ENCODE data around the gene PHETA1. TPM values are rescaled to one million over a fixed set of nuclear protein-coding genes. Genes with fewer than 3 reads are reported as not detected.

PHETA1 gene
- total and polyA plus RNA-seq, 2 of the 13 experiments (the other 11 are each of a cell fraction or from before 2014, with no cell fraction given) = 11.3 to 20.8 TPM

DNA sequence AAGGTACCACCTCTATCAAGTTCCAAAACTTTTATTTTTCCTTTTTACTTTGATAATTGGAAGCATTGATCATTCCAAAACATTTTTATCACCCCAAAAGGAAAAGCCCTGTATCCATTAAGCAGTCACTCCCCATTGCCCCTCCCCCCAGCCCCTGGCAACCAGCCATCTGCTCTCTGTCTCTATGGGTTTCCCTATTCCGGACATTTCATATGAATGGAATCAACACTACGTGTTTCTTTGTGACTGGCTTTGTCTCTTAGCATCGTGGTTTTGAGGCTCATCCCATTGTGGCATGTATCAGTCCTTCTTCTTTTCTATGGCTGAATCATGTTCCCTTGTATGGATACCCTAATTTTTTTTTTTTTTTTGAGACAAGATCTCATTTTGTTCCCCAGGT is 18.0 kb upstream of the PHETA1 start:
- Histone ChIP-seq H3K4me2 (ENCODE audit: low read depth, low read length) (no peak overlapping the region), H3K9me3 (ENCODE audit: low read length) (no peaks in the 10 kb centered on the region), H2AFZ (ENCODE audit: low read length) (no peak overlapping the region), H3K79me2 (ENCODE audit: insufficient read depth, low read length) (no peaks in the 10 kb centered on the region), H3K36me3 (replicated peaks in 1 of 2; ENCODE audit: control insufficient read depth in 1 of 2, insufficient read depth in 2 of 2, low read length in 2 of 2) (no peaks in the 10 kb centered on the region), H3K4me1 (ENCODE audit: insufficient read depth, low read length) (no peaks in the 10 kb centered on the region), H4K20me1 (ENCODE audit: insufficient read depth, low read length) (no peaks in the 10 kb centered on the region), H3K9ac (ENCODE audit: insufficient read depth, low read depth, low read length) (no peak overlapping the region), H3K4me3 (replicated peaks in 1 of 3; ENCODE audit: insufficient read depth in 1 of 3, low read depth in 2 of 3, low read length in 3 of 3) (no peak overlapping the region), H3K27me3 (ENCODE audit: control insufficient read depth in 1 of 2, insufficient read depth in 2 of 2, low read length in 2 of 2) (peaks cover 6 to 9% of the 10 kb centered on the region in 2 experiments; a peak in 3 of 5 replicates), H3K27ac (ENCODE audit: extremely low read length, insufficient read depth, low read length) (no peak overlapping the region)
- in situ Hi-C loops (cut with HindIII; ENCODE audit: extremely low pct_ligation_motif_present, low pct_unique_long_range_greater_than_20kb) = no loop called here
- DNase-seq (ENCODE audit: low spot score) (no peak), ATAC-seq (no peak), FAIRE-seq (no peak)
- no TSS peak for BruUV-seq (replicated peaks)
- intact Hi-C loops (cut with micrococcal nuclease; ENCODE audit: unreplicated experiment) = no loop called here
- TF ChIP-seq ZNF333 (CRISPR knock-in tag; IDR thresholded peaks at IDR 0.05; ENCODE audit: borderline replicate concordance) = no peak
- TF ChIP-seq YY1 (IDR thresholded peaks at IDR 0.05; ENCODE audit: insufficient read depth, insufficient replicate concordance, low read depth, low read length) = no peak
- TF ChIP-seq ZEB1 (IDR thresholded peaks at IDR 0.05; ENCODE audit: insufficient replicate concordance, low read depth) = no peak
- TF ChIP-seq, protein P1, sequence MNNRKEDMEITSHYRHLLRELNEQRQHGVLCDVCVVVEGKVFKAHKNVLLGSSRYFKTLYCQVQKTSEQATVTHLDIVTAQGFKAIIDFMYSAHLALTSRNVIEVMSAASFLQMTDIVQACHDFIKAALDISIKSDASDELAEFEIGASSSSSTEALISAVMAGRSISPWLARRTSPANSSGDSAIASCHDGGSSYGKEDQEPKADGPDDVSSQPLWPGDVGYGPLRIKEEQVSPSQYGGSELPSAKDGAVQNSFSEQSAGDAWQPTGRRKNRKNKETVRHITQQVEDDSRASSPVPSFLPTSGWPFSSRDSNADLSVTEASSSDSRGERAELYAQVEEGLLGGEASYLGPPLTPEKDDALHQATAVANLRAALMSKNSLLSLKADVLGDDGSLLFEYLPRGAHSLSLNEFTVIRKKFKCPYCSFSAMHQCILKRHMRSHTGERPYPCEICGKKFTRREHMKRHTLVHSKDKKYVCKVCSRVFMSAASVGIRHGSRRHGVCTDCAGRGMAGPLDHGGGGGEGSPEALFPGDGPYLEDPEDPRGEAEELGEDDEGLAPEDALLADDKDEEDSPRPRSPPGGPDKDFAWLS (CRISPR knock-in tag; IDR thresholded peaks at IDR 0.05; ENCODE audit: borderline replicate concordance) = no peak
- TF ChIP-seq GATAD2A (CRISPR knock-in tag; IDR thresholded peaks at IDR 0.05) = no peak
- TF ChIP-seq, protein P2, sequence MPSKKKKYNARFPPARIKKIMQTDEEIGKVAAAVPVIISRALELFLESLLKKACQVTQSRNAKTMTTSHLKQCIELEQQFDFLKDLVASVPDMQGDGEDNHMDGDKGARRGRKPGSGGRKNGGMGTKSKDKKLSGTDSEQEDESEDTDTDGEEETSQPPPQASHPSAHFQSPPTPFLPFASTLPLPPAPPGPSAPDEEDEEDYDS (CRISPR knock-in tag; IDR thresholded peaks at IDR 0.05) = no peak
- TF ChIP-seq, protein P3, sequence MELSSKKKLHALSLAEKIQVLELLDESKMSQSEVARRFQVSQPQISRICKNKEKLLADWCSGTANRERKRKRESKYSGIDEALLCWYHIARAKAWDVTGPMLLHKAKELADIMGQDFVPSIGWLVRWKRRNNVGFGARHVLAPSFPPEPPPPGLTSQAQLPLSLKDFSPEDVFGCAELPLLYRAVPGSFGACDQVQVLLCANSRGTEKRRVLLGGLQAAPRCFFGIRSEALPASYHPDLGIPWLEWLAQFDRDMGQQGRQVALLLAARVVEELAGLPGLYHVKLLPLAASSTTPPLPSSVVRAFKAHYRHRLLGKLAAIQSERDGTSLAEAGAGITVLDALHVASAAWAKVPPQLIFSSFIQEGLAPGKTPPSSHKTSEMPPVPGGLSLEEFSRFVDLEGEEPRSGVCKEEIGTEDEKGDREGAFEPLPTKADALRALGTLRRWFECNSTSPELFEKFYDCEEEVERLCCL (CRISPR knock-in tag; IDR thresholded peaks at IDR 0.05; ENCODE audit: borderline replicate concordance) = no peak
- TF ChIP-seq, protein P4, sequence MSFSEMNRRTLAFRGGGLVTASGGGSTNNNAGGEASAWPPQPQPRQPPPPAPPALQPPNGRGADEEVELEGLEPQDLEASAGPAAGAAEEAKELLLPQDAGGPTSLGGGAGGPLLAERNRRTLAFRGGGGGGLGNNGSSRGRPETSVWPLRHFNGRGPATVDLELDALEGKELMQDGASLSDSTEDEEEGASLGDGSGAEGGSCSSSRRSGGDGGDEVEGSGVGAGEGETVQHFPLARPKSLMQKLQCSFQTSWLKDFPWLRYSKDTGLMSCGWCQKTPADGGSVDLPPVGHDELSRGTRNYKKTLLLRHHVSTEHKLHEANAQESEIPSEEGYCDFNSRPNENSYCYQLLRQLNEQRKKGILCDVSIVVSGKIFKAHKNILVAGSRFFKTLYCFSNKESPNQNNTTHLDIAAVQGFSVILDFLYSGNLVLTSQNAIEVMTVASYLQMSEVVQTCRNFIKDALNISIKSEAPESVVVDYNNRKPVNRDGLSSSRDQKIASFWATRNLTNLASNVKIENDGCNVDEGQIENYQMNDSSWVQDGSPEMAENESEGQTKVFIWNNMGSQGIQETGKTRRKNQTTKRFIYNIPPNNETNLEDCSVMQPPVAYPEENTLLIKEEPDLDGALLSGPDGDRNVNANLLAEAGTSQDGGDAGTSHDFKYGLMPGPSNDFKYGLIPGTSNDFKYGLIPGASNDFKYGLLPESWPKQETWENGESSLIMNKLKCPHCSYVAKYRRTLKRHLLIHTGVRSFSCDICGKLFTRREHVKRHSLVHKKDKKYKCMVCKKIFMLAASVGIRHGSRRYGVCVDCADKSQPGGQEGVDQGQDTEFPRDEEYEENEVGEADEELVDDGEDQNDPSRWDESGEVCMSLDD (CRISPR knock-in tag; IDR thresholded peaks at IDR 0.05; ENCODE audit: borderline replicate concordance) = no peak
- TF ChIP-seq RBFOX2 (IDR thresholded peaks at IDR 0.05; ENCODE audit: low read depth, low read length) = no peak
- ChIA-PET CTCF (ENCODE audit: low intra/inter-chr PET ratio, low total read pairs) (no interaction called here), POLR2A (no interaction called here)
- WGBS (ENCODE audit: low lambda C conversion rate) = 12% methylated on average over 3 of the region's 3 CpGs
